ENCODE measurements around the gene SLC35F3.
"Not testable (repeated sequence)": the region's sequence is repeated elsewhere in the genome, so short reads cannot be mapped to it uniquely, and the experiment has no call there.

Gene SLC35F3

DNA sequence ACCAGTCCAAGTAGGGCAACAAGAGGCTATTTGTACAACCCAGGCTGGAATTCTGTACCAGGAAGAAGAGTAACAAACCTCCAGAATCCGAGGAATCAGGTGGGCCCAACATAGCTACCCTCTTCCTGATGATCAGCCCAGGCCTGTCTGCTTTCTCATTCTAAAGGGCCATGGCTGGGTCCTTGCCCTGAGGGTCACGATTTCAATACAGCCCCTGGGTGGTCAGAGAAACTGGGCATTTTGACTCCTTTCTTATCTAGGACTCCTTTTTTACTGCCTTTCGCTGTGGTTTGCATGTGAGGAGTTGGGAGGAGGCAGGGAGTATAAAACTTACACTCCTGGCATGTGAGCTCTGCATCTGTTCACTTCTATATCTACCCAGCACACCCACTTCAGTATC lies 303.9 kb downstream of the SLC35F3 start:
- DNase-seq: no peak

- DNase-seq: no peak
Observed at GRCh38 chr1:234208791-234209190, 304.3 kb downstream of the SLC35F3 start.

GRCh38 chr1:234210429-234210828 lies 306.0 kb downstream of the SLC35F3 start:
- DNase-seq: not testable (repeated sequence)

DNA sequence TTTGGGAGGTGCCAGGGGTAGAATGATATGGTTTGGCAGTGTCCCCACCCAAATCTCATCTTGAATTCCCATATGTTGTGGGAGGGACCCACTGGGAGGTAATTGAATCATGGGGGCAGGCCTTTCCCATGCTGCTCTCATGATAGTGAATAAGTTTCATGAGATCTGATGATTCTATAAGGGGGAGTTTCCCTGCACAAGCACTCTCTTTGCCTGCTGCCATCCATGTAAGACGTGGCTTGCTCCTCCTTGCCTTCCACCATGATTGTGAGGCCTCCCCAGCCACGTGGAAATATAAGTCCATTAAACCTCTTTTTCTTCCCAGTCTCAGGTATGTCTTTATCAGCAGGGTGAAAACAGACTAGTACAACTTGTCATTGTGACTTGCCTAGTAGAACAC lies 307.4 kb downstream of the SLC35F3 start:
- not testable (repeated sequence) for DNase-seq

- DNase-seq: peak; percentile 91
Observed at GRCh38 chr1:234212764-234213657, 308.5 kb downstream of the SLC35F3 start.

- no peak for DNase-seq
Observed at GRCh38 chr1:234213658-234214128, 309.2 kb downstream of the SLC35F3 start.

GRCh38 chr1:234214129-234214910 lies 309.8 kb downstream of the SLC35F3 start:
- DNase-seq: peak; percentile 65

DNA sequence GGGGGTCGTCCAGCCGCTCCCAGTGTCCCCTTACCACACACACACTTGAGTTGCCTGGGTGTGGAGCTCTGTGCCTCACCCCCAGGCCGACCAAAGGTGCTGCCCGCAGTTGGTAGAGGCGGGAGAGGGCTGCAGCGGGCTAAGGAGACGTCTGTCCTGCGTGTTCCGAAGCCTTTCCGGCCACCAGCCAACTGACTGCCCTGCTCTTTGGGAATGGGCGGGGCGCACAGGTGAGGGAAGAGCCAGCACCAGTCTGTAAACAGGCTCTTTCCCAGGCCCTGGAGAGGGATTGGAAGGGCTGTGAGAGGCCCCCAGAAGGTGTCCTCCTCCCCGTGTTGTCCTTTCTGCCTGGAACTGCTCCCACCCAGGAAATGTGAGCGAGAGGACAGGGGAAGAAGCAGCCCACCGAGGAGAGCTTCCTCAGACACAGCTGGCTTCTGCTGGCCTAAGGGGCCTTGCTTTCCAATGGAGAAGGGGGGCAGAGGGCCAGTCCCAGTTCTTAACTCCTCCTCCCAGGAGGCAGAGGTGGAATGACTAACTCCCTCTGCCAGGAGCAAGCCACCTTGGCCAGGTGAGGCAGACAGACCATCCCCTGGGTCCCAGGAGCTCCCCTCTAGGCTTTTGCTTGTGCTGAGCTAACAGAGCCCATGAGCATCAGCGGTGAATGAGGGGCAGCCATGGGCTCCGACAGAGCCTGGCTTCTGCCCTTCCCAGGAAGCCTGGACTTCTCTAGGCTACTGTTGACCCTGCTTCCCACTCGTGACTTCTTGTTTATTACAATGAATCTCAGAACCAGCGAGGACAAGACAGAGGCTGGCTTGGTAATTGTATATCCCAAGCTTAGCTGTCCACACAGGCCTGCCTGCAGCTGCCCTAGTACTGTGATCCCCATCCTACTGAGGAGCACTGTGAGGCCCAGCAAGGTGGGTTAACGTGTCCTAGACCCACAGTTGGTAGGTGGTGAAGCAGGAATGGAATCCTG lies 310.7 kb downstream of the SLC35F3 start:
- no peak for DNase-seq

DNA sequence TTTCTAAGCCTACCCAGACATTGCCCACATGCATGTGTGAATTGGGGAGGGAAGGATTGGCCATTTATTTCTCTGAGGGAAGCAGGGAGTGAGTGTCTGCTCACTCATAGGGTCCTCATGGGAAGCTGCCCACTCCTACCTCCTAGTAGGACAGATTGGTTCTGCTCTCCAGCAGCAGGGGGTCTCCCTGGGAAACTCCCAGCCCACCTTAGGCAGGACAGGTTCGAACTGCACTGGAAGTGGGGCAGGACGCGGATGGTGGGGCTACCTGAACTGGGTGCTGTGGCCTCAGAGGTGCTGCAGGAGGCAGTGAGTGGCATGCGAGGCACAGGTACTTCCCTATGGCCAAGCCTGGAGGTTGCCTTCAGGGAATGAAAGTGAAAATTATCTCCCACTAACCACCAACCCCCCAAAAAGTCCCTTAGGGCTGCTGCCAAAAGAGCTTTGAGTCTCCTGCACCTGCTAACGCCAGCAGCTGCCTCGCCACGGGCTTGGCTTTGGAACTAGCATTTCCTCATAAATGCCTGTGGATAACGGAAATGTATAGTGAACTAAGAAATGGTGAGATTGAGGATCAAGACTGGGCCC lies 311.7 kb downstream of the SLC35F3 start:
- DNase-seq: no peak

- no peak for DNase-seq
Observed at GRCh38 chr1:234217316-234217840, 312.9 kb downstream of the SLC35F3 start.

DNA sequence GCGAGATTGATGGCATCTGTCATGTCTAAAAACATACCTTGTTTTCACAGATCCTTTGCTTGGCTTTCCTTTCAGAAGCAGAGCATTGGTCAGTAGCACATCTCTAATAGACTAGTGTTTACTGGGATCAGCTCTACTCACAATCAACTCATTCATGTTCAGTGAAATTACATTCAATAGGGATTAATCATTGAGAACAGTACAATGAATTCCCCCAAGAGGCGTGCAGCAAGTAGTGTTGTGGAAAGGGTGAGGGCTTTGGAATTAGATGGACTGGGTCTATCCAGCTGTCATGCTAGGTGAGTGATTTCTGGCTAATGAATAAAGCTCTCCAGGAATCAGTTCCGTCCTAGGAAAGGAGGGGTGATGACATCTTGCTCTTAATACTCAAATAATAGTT lies 313.6 kb downstream of the SLC35F3 start:
- peak; percentile 64 for DNase-seq

GRCh38 chr1:234219711-234220110 lies 315.2 kb downstream of the SLC35F3 start:
- DNase-seq: no peak

- DNase-seq: peak; percentile 97
Observed at GRCh38 chr1:234221601-234222000, 317.1 kb downstream of the SLC35F3 start.

DNA sequence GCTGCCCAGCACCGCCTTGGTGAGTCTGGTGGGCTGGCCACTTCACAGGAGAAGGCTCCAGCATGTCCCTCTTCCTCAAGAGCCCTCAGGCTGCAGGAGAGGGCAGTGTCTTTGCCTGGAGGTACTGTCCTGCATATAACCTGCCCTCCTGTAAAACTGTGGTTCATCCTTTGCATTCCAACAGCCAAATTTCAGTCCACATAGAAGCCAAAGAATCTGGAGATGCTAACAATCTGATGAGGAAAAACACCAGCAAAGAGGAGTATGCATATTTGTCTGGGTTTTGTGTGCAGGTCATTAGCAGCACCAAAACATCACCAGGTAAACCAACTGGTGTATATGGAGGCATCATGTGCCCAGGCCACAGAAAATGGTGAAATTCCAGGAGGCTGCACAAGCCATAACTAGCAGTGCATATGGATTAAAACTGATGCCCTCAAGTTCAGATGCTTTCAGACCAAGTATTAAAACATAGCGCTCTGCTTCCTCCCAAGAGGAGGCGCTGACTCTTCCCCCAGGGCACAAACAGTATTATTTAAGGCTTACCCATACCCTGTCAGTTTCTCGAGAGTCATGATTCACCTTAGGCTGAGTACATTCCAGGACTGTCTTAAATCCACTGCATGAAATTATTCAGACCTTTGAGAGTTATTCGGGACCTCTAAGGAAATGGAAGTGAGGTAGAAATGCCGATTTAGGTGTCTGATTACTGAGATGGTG lies 318.2 kb downstream of the SLC35F3 start:
- no peak for DNase-seq

DNA sequence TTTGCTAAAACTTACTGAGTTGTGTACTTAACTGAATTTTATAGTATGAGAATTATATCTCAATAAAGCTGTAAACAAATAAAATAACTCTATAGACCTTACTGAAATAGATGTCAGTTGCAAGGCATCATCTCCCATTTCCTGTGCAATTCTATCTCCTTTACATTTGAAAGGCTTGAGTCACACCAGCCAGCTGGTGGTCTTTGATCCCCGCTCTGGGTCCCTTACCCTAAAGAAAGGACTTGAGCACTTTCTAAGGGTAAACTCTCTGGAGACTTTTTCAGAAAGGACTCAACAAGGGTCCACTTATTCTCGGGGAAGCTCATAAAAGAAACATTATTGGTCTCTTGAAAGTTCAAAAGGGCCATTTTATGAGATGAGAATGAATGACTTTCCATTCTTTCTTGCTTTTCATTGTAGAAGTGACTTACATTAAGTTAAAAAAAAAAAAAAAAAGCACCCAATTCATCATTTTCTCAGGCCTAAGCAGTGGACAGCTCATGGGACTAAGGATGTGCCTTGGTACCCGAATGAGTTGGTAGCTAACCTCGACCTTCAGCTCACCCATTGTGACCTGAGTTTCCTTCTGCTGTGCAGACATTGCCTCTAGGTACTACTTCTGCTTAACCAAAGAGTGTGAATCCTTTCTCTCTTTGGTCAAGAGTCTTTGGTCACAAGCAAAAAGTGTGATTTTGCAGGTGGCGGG lies 321.8 kb downstream of the SLC35F3 start:
- no peak for DNase-seq

GRCh38 chr1:234226819-234227165 lies 322.3 kb downstream of the SLC35F3 start:
- DNase-seq: peak; percentile 24

DNA sequence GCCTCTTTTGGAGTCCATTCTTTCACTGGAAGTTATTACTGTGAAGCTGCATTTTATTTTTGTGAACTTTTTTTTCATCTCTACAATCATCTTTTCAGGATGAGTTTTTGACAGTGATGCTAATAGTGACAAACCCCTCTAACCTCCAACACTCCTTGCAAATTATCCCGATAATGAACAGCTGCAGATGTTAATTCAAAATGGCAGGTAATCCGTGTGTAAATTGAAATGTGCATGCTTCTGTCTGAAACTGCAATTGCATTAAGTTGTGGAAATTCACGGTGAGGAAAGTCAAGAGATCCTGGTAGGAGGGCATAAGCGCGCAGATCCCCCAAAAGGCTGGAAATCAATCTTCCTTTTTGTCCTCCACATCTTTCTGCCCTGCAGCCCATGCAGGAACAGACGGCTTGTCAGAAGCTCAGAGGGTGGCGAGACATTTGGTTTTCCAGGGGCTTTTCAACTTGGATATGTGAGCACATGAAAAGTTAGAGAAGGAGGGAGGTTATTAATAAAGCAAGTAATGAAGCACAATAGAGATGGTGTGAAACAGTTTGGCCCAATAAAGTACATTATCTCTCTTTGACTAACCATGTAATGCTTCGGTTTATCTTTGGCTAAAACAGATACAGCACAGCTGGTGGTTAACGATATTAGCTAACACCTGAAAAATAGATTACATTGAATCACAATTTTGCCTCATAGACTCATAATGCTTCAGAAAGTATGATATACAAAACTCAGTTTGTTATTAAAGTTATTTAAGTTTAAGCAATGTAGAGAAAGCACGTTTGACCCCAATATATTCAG lies 325.3 kb downstream of the SLC35F3 start:
- DNase-seq: no peak

- no peak for DNase-seq
Observed at GRCh38 chr1:234230414-234230862, 326.0 kb downstream of the SLC35F3 start.

DNA sequence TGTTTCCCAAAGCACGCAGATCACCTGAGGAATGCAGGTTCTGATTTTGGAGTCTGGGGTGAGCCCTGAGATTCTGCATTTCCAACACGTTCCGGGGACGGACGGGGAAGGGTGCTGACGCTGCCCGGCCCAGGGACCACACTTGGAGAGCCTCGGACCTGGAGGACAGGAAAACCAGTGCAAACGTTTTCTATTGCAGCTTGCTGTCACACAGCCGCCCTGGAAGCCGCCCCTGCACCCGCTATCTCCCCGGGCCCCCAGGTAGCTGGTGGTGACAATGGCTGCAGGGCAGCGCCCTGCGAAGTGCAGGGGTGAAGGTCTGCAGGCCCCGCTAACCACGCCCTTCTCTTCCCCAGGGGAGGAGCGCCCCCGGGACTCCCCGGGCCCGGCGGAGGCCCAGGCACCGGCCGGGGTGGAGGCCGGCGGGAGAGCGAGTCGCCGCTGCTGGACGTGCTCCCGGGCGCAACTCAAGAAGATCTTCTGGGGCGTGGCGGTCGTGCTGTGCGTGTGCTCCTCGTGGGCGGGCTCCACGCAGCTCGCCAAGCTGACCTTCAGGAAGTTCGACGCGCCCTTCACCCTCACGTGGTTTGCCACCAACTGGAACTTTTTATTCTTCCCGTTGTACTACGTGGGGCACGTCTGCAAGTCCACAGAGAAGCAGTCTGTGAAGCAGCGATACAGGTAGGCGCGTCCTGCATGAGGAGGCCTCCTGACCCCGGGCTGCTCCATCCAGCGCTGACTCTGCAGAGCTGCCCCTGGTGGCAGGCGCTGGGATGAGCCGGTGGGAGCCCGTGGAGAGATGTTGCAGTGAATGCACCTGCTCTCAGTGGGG lies 326.8 kb downstream of the SLC35F3 start:
- DNase-seq: no peak
